Measurements from ENCODE around the gene KCNH5. TPM values are rescaled to one million over a fixed set of nuclear protein-coding genes. Genes with fewer than 3 reads are reported as not detected.

Gene KCNH5
- total RNA-seq, 1 donor: 0.36 TPM

GRCh38 chr14:62722406-62722805, 322.9 kb downstream of the KCNH5 start:
- no peak for DNase-seq (ENCODE audit: low read depth)
- H3K4me3 ChIP-seq (ENCODE audit: low read depth, low read length): no peak overlapping the region
- no peak for TF ChIP-seq CTCF (IDR thresholded peaks at IDR 0.05; ENCODE audit: insufficient read depth, low read length)

DNA sequence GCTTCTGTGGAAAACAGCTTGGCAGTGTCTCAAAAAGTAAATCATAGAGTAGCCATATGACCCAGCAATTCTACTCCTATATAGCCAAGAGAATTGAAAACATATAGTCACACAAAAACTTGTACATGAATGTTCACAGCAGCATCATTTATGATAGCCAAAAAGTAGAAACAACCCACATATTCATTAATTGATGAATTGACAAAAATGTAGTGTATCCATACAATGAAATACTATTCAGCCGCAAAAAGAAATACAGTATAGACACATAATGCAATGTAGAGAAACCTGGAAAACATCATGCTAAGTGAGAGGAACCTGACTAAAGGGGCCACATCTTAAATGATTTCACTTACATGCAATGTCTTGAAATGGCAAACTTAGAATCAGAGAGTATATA, 326.6 kb downstream of the KCNH5 start:
- no peak for DNase-seq (ENCODE audit: low read depth)
- H3K4me3 ChIP-seq (ENCODE audit: low read depth, low read length): no peak overlapping the region
- TF ChIP-seq CTCF (IDR thresholded peaks at IDR 0.05; ENCODE audit: insufficient read depth, low read length): no peak

DNA sequence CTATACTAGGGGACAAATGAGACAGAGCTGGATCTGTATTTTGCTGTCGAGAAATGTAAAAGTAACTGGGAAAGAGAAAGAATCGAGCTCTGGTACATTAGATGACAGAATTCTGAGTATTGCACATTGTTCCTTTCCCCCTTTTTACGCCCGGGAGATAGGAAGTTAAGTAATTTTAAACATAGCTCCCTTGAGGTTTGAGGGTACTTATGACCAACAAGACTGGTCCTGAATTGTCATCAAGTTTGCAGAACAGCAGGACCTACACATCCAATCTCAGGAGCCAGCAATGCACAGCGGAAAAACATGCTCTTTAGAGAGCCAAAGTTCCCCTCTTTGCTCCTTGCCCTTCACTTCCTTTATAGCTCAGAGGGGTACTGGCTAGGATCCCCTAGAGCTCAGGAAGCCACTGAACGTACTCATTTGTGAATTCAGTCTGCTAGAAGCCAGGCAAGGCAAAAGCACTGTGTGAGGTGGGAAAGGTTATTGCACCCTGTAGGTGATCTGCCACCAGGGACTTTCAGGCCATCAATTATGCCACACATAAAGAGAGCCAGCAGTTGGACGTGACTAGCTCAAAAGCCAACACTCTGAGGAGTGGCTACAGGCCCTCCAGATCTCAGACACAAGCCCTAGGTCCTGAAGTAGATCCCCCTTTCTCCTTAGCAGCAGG, 333.8 kb downstream of the KCNH5 start:
- DNase-seq (ENCODE audit: low read depth): no peak
- no peak for TF ChIP-seq CTCF (IDR thresholded peaks at IDR 0.05; ENCODE audit: insufficient read depth, low read length)

GRCh38 chr14:62710811-62711210, 334.4 kb downstream of the KCNH5 start:
- no peak overlapping the region for H3K4me3 ChIP-seq (ENCODE audit: low read depth, low read length)
- no peak for DNase-seq (ENCODE audit: low read depth)
- TF ChIP-seq CTCF (IDR thresholded peaks at IDR 0.05; ENCODE audit: insufficient read depth, low read length): no peak

More for the DNA sequence above, 333.8 kb downstream of the KCNH5 start:
- H3K4me3 ChIP-seq (ENCODE audit: low read depth, low read length): no peak overlapping the region

GRCh38 chr14:62709773-62710172, 335.5 kb downstream of the KCNH5 start:
- H3K4me3 ChIP-seq (ENCODE audit: low read depth, low read length): no peak overlapping the region
- no peak for TF ChIP-seq CTCF (IDR thresholded peaks at IDR 0.05; ENCODE audit: insufficient read depth, low read length)
- DNase-seq (ENCODE audit: low read depth): no peak

DNA sequence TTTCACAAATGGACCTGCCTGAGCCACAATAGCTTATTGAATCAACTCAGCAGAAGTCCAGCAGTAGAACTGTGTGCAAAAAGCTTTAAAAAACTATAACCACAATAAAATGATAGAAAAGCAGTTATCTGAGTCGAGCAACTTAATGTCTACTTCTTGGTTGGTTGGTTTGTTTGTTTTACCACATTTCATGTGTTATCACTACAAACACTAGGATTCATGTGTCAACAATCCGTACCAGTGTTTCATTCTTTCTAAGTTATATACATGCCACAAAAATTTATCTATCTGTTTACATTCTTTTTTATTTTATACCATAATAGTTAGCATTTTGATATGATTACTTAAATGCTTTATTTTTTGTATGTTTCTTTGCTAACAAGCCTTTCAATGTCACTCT, 339.0 kb downstream of the KCNH5 start:
- TF ChIP-seq CTCF (IDR thresholded peaks at IDR 0.05; ENCODE audit: insufficient read depth, low read length): no peak
- no peak for DNase-seq (ENCODE audit: low read depth)
- H3K4me3 ChIP-seq (ENCODE audit: low read depth, low read length): no peak overlapping the region

GRCh38 chr14:62697461-62697860, 347.8 kb downstream of the KCNH5 start:
- DNase-seq (ENCODE audit: low read depth): no peak
- no peak for TF ChIP-seq CTCF (IDR thresholded peaks at IDR 0.05; ENCODE audit: insufficient read depth, low read length)
- no peak overlapping the region for H3K4me3 ChIP-seq (ENCODE audit: low read depth, low read length)

All from fibroblast of the aortic adventitia (primary cell).